Measurements from ENCODE around the gene ECSIT.
"Not testable (repeated sequence)": the region's sequence is repeated elsewhere in the genome, so short reads cannot be mapped to it uniquely, and the experiment has no call there.

ECSIT gene

GRCh38 chr19:11473725-11474124, 55.2 kb downstream of the ECSIT start:
- DNase-seq: no peak

DNA sequence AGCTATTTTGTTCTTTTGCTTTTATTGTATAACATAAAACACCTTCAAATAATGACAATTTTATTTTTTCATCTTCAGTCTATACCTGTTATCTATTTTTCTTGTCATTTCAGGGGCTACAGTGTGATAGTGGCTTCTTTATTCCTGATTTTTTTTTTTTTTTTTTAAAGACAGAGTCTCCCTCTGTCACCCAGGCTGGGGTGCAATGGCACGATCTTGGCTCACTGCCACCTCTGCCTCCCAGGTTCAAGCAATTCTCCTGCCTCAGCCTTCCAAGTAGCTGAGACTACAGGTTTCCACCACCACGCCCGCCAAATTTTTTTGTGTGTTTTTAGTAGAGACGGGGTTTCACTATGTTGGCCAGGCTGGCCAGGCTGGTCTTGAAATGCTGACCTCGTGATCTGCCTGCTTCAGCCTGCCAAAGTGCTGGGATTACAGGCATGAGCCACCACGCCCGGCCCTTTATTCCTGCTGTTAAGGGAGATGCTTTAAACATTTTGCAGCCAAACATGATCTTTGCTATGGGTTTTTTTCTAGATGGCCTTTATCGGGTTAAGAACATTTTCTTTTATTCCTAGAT, 60.6 kb downstream of the ECSIT start:
- not testable (repeated sequence) for DNase-seq

GRCh38 chr19:11465600-11465999, 63.3 kb downstream of the ECSIT start:
- DNase-seq: no peak

DNA sequence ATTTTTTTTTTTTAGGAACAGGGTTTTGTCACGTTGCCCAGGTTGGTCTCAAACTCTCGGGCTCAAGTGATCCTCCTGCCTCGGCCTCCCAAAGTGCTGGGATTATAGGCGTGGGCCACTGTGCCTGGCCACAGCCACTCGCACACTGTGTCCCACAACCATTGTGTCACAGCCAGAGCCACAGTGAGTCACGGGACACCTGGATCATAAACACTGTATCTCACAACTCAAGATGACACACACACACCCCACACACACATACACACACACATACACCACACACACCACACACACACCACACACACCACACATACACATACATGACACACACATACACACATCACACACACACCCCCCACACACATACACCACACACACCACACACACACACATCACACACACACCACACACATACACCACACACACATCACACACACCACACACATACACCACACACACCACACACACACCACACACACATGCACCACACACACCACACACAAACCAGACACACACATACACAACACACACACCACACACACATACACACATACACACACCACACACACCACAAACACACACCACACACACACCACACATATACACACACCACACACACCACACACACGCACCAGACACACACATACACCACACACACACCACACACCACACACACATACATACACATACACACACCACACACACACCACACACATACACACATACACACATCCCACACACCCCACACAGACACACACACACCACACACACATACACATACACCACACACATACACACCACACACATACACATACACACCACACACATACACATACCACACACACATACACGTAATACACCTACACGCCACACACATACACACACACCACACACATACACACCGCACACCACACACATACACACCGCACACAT, 64.3 kb downstream of the ECSIT start:
- DNase-seq: no peak

GRCh38 chr19:11463391-11463790, 65.5 kb downstream of the ECSIT start:
- DNase-seq: no peak

DNA sequence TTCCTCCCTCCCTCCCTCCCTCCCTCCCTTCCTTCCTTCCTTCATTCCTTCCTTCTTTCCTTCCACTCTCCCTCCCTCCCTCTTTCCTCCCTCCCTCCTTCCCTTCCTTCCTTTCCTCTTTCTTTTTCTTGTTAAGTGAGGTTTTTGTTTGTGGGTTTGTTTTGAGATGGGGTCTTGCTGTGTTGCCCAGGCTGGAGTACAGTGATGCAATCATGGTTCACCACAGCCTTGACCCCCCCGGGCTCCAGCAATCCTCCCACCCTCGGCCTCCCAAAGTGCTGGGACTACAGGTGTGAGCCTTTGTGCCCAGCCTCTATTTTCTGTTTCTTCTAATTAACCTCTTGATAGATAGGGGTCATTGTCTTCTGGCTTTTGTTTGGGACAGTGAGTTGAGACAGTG, 67.5 kb downstream of the ECSIT start:
- no peak for DNase-seq

DNA sequence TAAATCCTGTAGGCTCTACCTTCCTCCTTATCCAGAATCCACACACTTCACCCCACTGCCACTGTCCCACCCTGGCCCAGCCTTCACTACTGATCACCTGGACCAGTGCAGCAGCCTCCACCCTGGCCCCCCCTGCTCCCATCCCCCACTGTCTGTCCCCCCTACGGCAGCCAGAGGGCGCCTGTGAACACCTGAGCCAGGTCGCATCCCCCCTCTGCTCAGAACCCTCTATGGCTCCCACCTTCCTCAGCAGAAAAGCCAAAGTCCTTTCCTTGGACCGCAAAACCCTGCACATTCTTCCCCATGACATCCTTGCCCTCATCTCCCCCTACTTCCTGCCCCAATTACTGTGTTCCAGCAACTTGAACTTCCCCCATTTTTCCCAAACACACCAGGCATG, 68.7 kb downstream of the ECSIT start:
- no peak for DNase-seq

- not testable (repeated sequence) for DNase-seq
Observed at GRCh38 chr19:11458912-11459311, 70.0 kb downstream of the ECSIT start.

DNA sequence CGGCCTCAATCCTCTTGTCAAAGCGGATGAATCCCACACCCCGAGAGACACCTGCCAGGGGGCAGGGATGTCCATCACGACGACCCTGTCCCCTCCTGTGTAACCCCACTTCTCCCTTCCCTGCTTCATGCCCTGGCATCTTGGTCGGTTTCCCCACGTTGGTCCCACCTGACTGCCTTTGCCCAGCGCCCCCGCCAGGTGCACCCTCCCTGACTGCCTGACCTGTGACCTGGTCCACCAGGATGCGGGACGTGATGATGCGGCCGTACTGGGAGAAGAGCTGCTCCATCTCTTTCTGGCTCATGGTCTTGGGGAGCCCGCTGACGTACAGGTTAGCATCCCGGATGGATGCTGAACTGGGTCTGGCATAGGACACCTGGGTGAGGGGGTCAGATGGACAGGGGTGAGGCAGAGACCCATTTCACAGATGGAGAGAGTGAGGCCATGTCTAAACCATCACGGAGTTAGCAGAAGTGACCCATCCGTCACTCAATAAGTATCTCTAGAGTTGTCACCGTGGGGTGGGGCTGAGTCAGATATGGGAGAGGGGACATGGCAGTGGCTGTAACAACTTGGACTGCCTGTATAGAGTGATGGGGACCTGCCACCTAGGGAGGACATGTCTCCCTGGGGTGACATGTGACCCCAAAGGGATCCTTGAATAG, 70.6 kb downstream of the ECSIT start:
- DNase-seq: no peak

- DNase-seq: no peak
Observed at GRCh38 chr19:11457831-11458230, 71.1 kb downstream of the ECSIT start.

GRCh38 chr19:11457115-11457514, 71.8 kb downstream of the ECSIT start:
- no peak for DNase-seq

DNA sequence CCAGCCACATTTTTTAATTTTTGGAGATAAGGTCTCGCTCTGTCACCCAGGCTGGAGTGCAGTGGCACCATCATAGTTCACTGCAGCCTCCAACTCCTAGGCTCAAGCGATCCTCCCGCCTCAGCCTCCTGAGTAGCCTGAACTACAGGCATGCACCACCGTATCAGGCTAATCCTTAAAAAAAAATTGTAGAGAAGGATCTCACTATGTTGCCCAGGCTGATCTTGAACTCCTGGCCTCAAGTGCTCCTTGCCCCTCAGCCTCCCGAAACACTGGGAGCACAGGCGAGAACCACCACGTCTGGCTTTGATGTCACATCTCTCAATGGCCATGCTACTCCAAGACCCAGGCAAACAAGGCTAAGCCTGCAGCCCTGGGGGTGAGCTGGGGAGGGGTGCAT, 72.3 kb downstream of the ECSIT start:
- no peak for DNase-seq

Measured in CD4-positive, alpha-beta T cell treated with Interleukin-10 for 1 hour (primary cell).